Prostate gland (tissue), 2 donors: Measurements from ENCODE around the gene RNF144A. TPM values are rescaled to one million over a fixed set of nuclear protein-coding genes. Genes with fewer than 3 reads are reported as not detected.

Source experiments
- DNase-seq: peaks from one replicate; pipeline ENCODE4 v3.0.0-alpha.2; 2019; ENCODE audit warnings: low spot score
- H3K27ac ChIP-seq, 2 donors: fragments of 200-600 bp; sonication (generic); 2 replicates each; pipeline ENCODE4 v1.5.1; 2017 to 2019
- H3K27me3 ChIP-seq: fragments of 200-600 bp; sonication (generic); replicated peaks from 2 replicates; pipeline ENCODE4 v1.5.1; 2019; ENCODE audit not compliant: insufficient read depth
- H3K36me3 ChIP-seq, 2 donors: fragments of 200-600 bp; sonication (generic); 1 replicate in 1 of 2; 2 replicates in 1 of 2; pipeline versions ENCODE4 v1.5.1 to v1.8.1; 2017 to 2019
- H3K4me1 ChIP-seq: fragments of 200-600 bp; sonication (generic); replicated peaks from 2 replicates; pipeline ENCODE4 v1.5.1; 2019
- H3K4me3 ChIP-seq, 2 donors: fragments of 200-600 bp; sonication (generic); 2 replicates each; pipeline ENCODE4 v1.5.1; 2017 to 2019
- H3K9me3 ChIP-seq: fragments of 200-600 bp; sonication (generic); 2 replicates; pipeline ENCODE4 v1.5.1; 2017
- POLR2A ChIP-seq: fragments of 450-650 bp; IDR thresholded peaks from one replicate; pipeline ENCODE4 v1.6.1; 2016; ENCODE audit warnings: antibody characterized with exemption, mild to moderate bottlenecking
- POLR2AphosphoS5 ChIP-seq: sonication (generic); formaldehyde crosslinking; IDR thresholded peaks from one replicate; pipeline ENCODE4 v1.6.1; 2017; ENCODE audit warnings: antibody characterized with exemption
- WGBS: methylation state at CpG from one replicate; pipeline ENCODE4 v1.1.5; 2018; 5-methylcytosine and 5-hydroxymethylcytosine counted together
- intact Hi-C: fragments of 100-400 bp; cut with DNase I; formaldehyde crosslinking; loops from one replicate; pipeline ENCODE4 v1.14.2; 2022
- total RNA-seq, 2 donors: library from RNA; depleted of rRNA; stranded (reverse); fragments of >200 nt; gene quantifications; one replicate each; pipeline ENCODE4 v1.1.0, GENCODE V29; 2016
- TF ChIP-seq, protein P1 (sequence below), 4 experiments: fragments of 200-600 bp in 2 of 4; fragments of 450-650 bp in 2 of 4; sonication (generic) in 2 of 4; IDR thresholded peaks; 1 replicate in 3 of 4; 2 replicates in 1 of 4; pipeline ENCODE4 v1.5.1; 2016 to 2019; ENCODE audit warnings: antibody characterized with exemption in 4 of 4, mild to moderate bottlenecking in 2 of 4, moderate library complexity in 2 of 4

RNF144A gene
- total RNA-seq, 2 donors from 2014 or later, result 9.1 to 27.9 TPM

GRCh38 chr2:6968319-6969100 is 51.3 kb downstream of the RNF144A start:
- WGBS, result 81% methylated on average over 10 of the region's 10 CpGs
- H3K9me3 ChIP-seq, result no peaks in the 10 kb centered on the region
- no peak overlapping the region for H3K4me3 ChIP-seq
- no peaks in the 10 kb centered on the region for H3K4me1 ChIP-seq
- no peak for DNase-seq
- TF ChIP-seq, protein P1, sequence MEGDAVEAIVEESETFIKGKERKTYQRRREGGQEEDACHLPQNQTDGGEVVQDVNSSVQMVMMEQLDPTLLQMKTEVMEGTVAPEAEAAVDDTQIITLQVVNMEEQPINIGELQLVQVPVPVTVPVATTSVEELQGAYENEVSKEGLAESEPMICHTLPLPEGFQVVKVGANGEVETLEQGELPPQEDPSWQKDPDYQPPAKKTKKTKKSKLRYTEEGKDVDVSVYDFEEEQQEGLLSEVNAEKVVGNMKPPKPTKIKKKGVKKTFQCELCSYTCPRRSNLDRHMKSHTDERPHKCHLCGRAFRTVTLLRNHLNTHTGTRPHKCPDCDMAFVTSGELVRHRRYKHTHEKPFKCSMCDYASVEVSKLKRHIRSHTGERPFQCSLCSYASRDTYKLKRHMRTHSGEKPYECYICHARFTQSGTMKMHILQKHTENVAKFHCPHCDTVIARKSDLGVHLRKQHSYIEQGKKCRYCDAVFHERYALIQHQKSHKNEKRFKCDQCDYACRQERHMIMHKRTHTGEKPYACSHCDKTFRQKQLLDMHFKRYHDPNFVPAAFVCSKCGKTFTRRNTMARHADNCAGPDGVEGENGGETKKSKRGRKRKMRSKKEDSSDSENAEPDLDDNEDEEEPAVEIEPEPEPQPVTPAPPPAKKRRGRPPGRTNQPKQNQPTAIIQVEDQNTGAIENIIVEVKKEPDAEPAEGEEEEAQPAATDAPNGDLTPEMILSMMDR (IDR thresholded peaks at IDR 0.05), result no peak
- TF ChIP-seq POLR2AphosphoS5 (no peak), POLR2A (no peak)
- H3K27me3 ChIP-seq, result no peaks in the 10 kb centered on the region
- H3K36me3 ChIP-seq, result no peaks in the 10 kb centered on the region
- H3K27ac ChIP-seq, result no peak overlapping the region
- intact Hi-C loops, result no loop called here

GRCh38 chr2:6970551-6970950 is 53.3 kb downstream of the RNF144A start:
- H3K27ac ChIP-seq, result no peak overlapping the region
- H3K4me3 ChIP-seq, result no peak overlapping the region
- no peaks in the 10 kb centered on the region for H3K36me3 ChIP-seq
- H3K4me1 ChIP-seq, result no peaks in the 10 kb centered on the region
- H3K27me3 ChIP-seq, result no peaks in the 10 kb centered on the region
- no peak for DNase-seq
- intact Hi-C loops, result no loop called here
- no peaks in the 10 kb centered on the region for H3K9me3 ChIP-seq
- no peak for TF ChIP-seq POLR2AphosphoS5
- TF ChIP-seq POLR2A, result no peak
- TF ChIP-seq, protein P1 (IDR thresholded peaks at IDR 0.05), result no peak
- WGBS, result 95% methylated on average over 1 of the region's 1 CpG

DNA sequence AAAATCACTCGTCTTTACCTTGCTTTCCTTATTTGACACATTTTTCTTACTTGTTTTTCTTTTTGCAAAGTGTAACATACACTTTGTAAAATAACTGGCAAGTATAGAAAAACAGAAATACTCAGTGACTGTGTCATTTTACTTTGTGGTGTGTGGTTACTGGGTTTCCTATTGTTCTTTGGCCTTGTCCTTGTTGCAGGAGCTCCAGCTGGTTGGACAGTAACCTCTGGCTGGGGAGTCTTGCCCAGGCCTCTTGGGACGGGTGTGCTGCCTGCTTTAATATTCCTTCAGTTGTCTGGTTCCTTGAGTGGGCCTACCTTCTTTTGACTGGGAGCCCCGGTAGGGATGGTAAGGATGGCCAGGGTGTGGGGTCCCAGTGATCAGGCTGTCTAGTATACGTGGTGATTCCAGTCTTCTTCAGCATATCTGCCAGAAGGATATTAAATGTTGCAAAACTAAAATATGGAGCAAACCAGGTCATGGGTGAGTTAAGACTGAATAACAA is 53.8 kb downstream of the RNF144A start:
- DNase-seq, result no peak
- no peak overlapping the region for H3K27ac ChIP-seq
- 75% methylated on average over 4 of the region's 4 CpGs for WGBS
- no peak overlapping the region for H3K4me3 ChIP-seq
- H3K9me3 ChIP-seq, result no peaks in the 10 kb centered on the region
- TF ChIP-seq POLR2AphosphoS5 (no peak), POLR2A (no peak)
- TF ChIP-seq, protein P1 (IDR thresholded peaks at IDR 0.05), result no peak
- intact Hi-C loops, result no loop called here
- no peaks in the 10 kb centered on the region for H3K36me3 ChIP-seq
- no peaks in the 10 kb centered on the region for H3K4me1 ChIP-seq
- H3K27me3 ChIP-seq, result no peaks in the 10 kb centered on the region

- TF ChIP-seq POLR2A (no peak), POLR2AphosphoS5 (no peak)
- TF ChIP-seq, protein P1 (IDR thresholded peaks at IDR 0.05), result no peak
- WGBS, result 98% methylated on average over 2 of the region's 2 CpGs
- Histone ChIP-seq H3K27me3 (no peaks in the 10 kb centered on the region), H3K4me3 (no peak overlapping the region), H3K4me1 (no peaks in the 10 kb centered on the region), H3K36me3 (no peaks in the 10 kb centered on the region), H3K9me3 (no peaks in the 10 kb centered on the region), H3K27ac (no peak overlapping the region)
- no peak for DNase-seq
- intact Hi-C loops, result no loop called here
These were observed 54.3 kb downstream of the RNF144A start for GRCh38 chr2:6971502-6971901.
